HUES6 (cell line): Measurements from ENCODE around the gene SPATA9.
A peak's percentile ranks its signal among the peaks of the same experiment; 100 is the strongest.

Source experiments
- H3K27ac ChIP-seq: 2 replicates; pipeline ENCODE4 v1.7.0; 2013; ENCODE audit warnings: low read depth, mild to moderate bottlenecking, low read length, inconsistent platforms
- H3K27me3 ChIP-seq: 2 replicates; pipeline ENCODE4 v1.6.1; 2013; ENCODE audit warnings: low read length; ENCODE audit not compliant: control insufficient read depth, insufficient read depth
- H3K36me3 ChIP-seq: 2 replicates; pipeline ENCODE4 v1.6.1; 2013; ENCODE audit warnings: low read length; ENCODE audit not compliant: control insufficient read depth, insufficient read depth
- H3K4me1 ChIP-seq: 2 replicates; pipeline ENCODE4 v1.6.1; 2013; ENCODE audit warnings: low read length; ENCODE audit not compliant: control insufficient read depth, insufficient read depth
- H3K4me3 ChIP-seq: 2 replicates; pipeline ENCODE4 v1.5.1; 2013; ENCODE audit warnings: low read depth, low read length
- H3K9ac ChIP-seq: one replicate; pipeline ENCODE4 v1.6.1; 2013; ENCODE audit warnings: mild to moderate bottlenecking, low read length
- H3K9me3 ChIP-seq: 2 replicates; pipeline ENCODE4 v1.6.1; 2013; ENCODE audit warnings: low read depth, low read length; ENCODE audit not compliant: control insufficient read depth, insufficient read depth

SPATA9 gene

GRCh38 chr5:95626701-95627100, 56.1 kb downstream of the SPATA9 start:
- no peak overlapping the region for H3K27ac ChIP-seq
- H3K36me3 ChIP-seq: no peaks in the 10 kb centered on the region
- H3K9me3 ChIP-seq: peaks cover 26% of the 10 kb centered on the region
- H3K9ac ChIP-seq: no peak overlapping the region
- H3K4me3 ChIP-seq: no peak overlapping the region
- H3K27me3 ChIP-seq: peaks cover 23% of the 10 kb centered on the region
- H3K4me1 ChIP-seq: no peaks in the 10 kb centered on the region

DNA sequence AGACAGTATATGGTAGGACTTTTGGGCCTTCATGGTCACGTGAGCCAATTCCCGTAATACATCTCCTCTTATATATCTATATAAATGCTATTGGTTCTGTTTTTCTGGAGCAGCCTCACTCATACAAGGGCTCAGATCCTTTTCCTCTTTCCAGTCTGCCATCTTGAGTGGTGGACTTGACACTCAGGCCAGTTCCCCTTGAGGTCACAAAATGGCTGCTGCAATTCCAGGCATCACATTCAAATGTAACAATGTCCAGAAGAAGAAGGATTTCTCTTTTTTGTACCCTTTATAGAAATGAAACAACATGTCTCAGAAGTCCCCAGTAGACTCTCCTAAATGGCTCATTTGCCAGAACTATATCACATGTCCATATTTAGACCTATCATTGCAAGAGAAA, 58.4 kb downstream of the SPATA9 start:
- no peak overlapping the region for H3K9ac ChIP-seq
- H3K36me3 ChIP-seq: no peaks in the 10 kb centered on the region
- peaks cover 20% of the 10 kb centered on the region for H3K9me3 ChIP-seq
- no peak overlapping the region for H3K27ac ChIP-seq
- H3K4me1 ChIP-seq: 0 out of 2 replicates have a peak, but pooled peaks cover 6% of the 10 kb centered on the region
- peaks cover 46% of the 10 kb centered on the region for H3K27me3 ChIP-seq
- H3K4me3 ChIP-seq: no peak overlapping the region

GRCh38 chr5:95623706-95624105, 59.1 kb downstream of the SPATA9 start:
- H3K36me3 ChIP-seq: no peaks in the 10 kb centered on the region
- 0 out of 2 replicates have a peak, but pooled peaks cover 8% of the 10 kb centered on the region for H3K4me1 ChIP-seq
- H3K27ac ChIP-seq: no peak overlapping the region
- H3K4me3 ChIP-seq: no peak overlapping the region
- peaks cover 53% of the 10 kb centered on the region for H3K27me3 ChIP-seq
- no peak overlapping the region for H3K9ac ChIP-seq
- peaks cover 13% of the 10 kb centered on the region for H3K9me3 ChIP-seq

GRCh38 chr5:95621839-95622629, 60.8 kb downstream of the SPATA9 start:
- H3K4me3 ChIP-seq: peak overlapping the region; percentile 61
- no peaks in the 10 kb centered on the region for H3K36me3 ChIP-seq
- H3K9ac ChIP-seq: no peak overlapping the region
- no peaks in the 10 kb centered on the region; the same call in 1 of the 2 replicates for H3K9me3 ChIP-seq
- no peak overlapping the region for H3K27ac ChIP-seq
- 0 out of 2 replicates have a peak, but pooled peaks cover 8% of the 10 kb centered on the region for H3K4me1 ChIP-seq
- H3K27me3 ChIP-seq: peaks cover 63% of the 10 kb centered on the region

DNA sequence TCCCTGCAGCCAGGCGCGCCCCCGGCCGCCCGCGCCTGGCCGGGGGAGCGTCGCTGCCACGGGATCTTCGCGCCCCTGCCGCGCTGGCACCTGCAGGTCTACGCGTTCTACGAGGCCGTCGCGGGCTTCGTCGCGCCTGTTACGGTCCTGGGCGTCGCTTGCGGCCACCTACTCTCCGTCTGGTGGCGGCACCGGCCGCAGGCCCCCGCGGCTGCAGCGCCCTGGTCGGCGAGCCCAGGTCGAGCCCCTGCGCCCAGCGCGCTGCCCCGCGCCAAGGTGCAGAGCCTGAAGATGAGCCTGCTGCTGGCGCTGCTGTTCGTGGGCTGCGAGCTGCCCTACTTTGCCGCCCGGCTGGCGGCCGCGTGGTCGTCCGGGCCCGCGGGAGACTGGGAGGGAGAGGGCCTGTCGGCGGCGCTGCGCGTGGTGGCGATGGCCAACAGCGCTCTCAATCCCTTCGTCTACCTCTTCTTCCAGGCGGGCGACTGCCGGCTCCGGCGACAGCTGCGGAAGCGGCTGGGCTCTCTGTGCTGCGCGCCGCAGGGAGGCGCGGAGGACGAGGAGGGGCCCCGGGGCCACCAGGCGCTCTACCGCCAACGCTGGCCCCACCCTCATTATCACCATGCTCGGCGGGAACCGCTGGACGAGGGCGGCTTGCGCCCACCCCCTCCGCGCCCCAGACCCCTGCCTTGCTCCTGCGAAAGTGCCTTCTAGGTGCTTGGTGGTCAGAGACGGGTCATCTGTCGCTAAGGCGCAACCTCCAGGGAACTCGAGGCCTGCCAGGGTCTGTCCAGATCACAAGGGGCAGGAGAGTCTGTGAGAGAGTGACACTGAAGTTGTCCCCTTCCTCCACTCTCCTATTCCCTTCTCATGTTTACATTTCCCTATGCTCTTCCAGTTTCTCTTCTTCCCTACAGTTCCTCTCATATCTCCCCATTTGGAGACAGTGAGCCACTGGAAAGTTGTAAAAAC, 61.6 kb downstream of the SPATA9 start:
- H3K27ac ChIP-seq: no peak overlapping the region
- H3K36me3 ChIP-seq: no peaks in the 10 kb centered on the region
- H3K4me3 ChIP-seq: peak overlapping the region; percentile 61
- peaks cover 63% of the 10 kb centered on the region for H3K27me3 ChIP-seq
- peak overlapping the region; percentile 45 for H3K9ac ChIP-seq
- H3K4me1 ChIP-seq: 0 out of 2 replicates have a peak, but pooled peaks cover 8% of the 10 kb centered on the region
- H3K9me3 ChIP-seq: no peaks in the 10 kb centered on the region

DNA sequence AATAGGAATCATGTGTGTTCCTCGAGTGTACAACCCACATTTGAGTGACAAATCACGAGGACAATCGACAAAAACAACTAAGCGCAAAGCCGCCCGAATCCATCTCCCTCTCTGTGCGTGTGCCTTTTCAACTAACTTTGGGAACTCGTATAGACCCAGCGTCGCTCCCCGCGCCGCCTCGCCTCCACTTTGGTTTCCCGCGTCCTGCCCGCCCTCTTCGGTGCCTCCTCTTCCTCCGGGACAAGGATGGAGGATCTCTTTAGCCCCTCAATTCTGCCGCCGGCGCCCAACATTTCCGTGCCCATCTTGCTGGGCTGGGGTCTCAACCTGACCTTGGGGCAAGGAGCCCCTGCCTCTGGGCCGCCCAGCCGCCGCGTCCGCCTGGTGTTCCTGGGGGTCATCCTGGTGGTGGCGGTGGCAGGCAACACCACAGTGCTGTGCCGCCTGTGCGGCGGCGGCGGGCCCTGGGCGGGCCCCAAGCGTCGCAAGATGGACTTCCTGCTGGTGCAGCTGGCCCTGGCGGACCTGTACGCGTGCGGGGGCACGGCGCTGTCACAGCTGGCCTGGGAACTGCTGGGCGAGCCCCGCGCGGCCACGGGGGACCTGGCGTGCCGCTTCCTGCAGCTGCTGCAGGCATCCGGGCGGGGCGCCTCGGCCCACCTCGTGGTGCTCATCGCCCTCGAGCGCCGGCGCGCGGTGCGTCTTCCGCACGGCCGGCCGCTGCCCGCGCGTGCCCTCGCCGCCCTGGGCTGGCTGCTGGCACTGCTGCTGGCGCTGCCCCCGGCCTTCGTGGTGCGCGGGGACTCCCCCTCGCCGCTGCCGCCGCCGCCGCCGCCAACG, 62.5 kb downstream of the SPATA9 start, which contains the start of gene GPR150:
TSS of gene GPR150 (plus strand) at position 58 of the 840 bp plus-strand sequence. CDS start at position 247, 189 bp downstream.
- no peaks in the 10 kb centered on the region for H3K9me3 ChIP-seq
- peak within 1 kb of the TSS; percentile 45 for H3K9ac ChIP-seq
- H3K36me3 ChIP-seq: no peaks in the 10 kb centered on the region
- no peak within 1 kb of the TSS for H3K27ac ChIP-seq
- H3K27me3 ChIP-seq: peaks cover 63% of the 10 kb centered on the region
- H3K4me1 ChIP-seq: 0 out of 2 replicates have a peak, but pooled peaks cover 8% of the 10 kb centered on the region
- H3K4me3 ChIP-seq: peak within 1 kb of the TSS; percentile 61

DNA sequence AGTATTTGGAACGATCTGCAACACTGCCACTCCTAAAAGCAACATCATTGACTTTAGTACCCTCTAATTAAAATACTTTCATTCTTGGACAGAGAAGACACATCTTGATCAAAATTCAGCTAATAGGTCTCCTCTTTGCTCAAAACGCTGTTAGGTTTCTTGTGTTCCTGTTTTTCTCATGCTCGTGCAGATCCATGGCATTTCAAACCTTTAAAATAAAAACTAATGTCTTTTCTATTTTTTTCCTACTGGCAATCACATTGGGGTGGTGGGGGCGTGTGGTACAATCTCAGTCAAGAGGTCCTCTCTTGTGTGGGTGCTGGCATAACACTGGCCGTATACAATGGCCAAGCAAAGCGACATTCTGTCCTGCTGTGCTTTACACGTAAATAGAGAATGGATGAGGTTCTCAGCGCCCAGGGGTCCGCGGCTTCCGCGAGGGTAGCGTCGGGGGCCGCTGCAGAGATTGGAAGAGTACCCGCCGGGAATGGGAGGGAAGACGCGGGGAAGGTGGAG, 63.2 kb downstream of the SPATA9 start:
- no peak overlapping the region for H3K27ac ChIP-seq
- no peaks in the 10 kb centered on the region for H3K36me3 ChIP-seq
- H3K4me3 ChIP-seq: peak overlapping the region; percentile 61
- 0 out of 2 replicates have a peak, but pooled peaks cover 8% of the 10 kb centered on the region for H3K4me1 ChIP-seq
- peaks cover 63% of the 10 kb centered on the region for H3K27me3 ChIP-seq
- H3K9me3 ChIP-seq: no peaks in the 10 kb centered on the region
- no peak overlapping the region for H3K9ac ChIP-seq

DNA sequence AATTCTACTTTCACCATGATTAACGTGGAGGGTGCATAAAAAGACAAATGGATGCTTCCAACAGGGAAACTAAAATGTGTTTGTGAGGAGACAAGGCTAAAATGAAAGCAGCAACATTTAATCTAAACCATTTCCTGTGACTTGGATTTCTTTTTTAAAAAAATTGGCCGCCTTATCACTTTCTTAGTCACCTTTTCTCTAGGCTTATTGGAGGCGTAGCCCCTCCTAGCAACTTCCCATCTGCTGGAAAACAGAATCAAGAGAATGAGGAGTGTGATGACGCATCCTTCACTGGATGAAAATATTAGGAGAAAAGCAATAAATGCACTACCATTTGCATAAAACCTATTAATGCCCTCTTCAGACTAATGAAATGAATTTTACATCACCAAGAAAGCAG, 63.7 kb downstream of the SPATA9 start:
- Histone ChIP-seq H3K9me3 (0 out of 2 replicates have a peak, but pooled peaks cover 1% of the 10 kb centered on the region), H3K27me3 (peaks cover 63% of the 10 kb centered on the region), H3K4me3 (no peak overlapping the region), H3K36me3 (no peaks in the 10 kb centered on the region), H3K4me1 (0 out of 2 replicates have a peak, but pooled peaks cover 8% of the 10 kb centered on the region), H3K9ac (no peak overlapping the region), H3K27ac (no peak overlapping the region)

GRCh38 chr5:95617057-95617456, 65.7 kb downstream of the SPATA9 start:
- peaks cover 44% of the 10 kb centered on the region for H3K27me3 ChIP-seq

GRCh38 chr5:95615164-95615467, 67.7 kb downstream of the SPATA9 start:
- no peak overlapping the region for H3K4me3 ChIP-seq
- H3K9me3 ChIP-seq: peaks cover 12% of the 10 kb centered on the region; the same call in 1 of the 2 replicates
- no peaks in the 10 kb centered on the region for H3K36me3 ChIP-seq
- no peak overlapping the region for H3K9ac ChIP-seq
- H3K27me3 ChIP-seq: peaks cover 24% of the 10 kb centered on the region
- H3K27ac ChIP-seq: no peak overlapping the region
- H3K4me1 ChIP-seq: 0 out of 2 replicates have a peak, but pooled peaks cover 5% of the 10 kb centered on the region

More at GRCh38 chr5:95617057-95617456, 65.7 kb downstream of the SPATA9 start:
- no peak overlapping the region for H3K4me3 ChIP-seq
- no peaks in the 10 kb centered on the region for H3K36me3 ChIP-seq
- 0 out of 2 replicates have a peak, but pooled peaks cover 8% of the 10 kb centered on the region for H3K4me1 ChIP-seq
- H3K9me3 ChIP-seq: peaks cover 12% of the 10 kb centered on the region; the same call in 1 of the 2 replicates
- H3K9ac ChIP-seq: no peak overlapping the region
- H3K27ac ChIP-seq: no peak overlapping the region
